Activated T-cell treated with anti-CD3 and anti-CD28 coated beads, Interleukin-2, amount 50 U/mL, for 72 hours (primary cell): ENCODE measurements around the gene RPS6KA3. TPM values are rescaled to one million over a fixed set of nuclear protein-coding genes. Genes with fewer than 3 reads are reported as not detected.

ENCODE experiments used
- ATAC-seq, 2 donors: fragments of 150-1000 bp; cut with Tn5 transposase; replicated peaks in 1 of 2; 2 replicates each; pipeline ENCODE4 v1.10.0; 2021; ENCODE audit warnings: moderate library complexity in 2 of 2, mild to moderate bottlenecking in 1 of 2
- DNase-seq, 2 donors: peaks; one replicate each; pipeline ENCODE4 v3.0.0; 2021 to 2022; ENCODE audit warnings: mixed read lengths in 1 of 2
- H3K27ac Mint-ChIP-seq: one replicate; pipeline ENCODE4 v1.8.0; 2022; ENCODE audit warnings: mild to moderate bottlenecking, moderate library complexity, mixed read lengths
- H3K27me3 Mint-ChIP-seq: one replicate; pipeline ENCODE4 v1.8.0; 2022; ENCODE audit warnings: low read depth, mixed read lengths
- H3K36me3 Mint-ChIP-seq, 2 donors: one replicate each; pipeline ENCODE4 v1.8.0; 2022; ENCODE audit warnings: mixed read lengths in 2 of 2, mild to moderate bottlenecking in 1 of 2; ENCODE audit not compliant: insufficient read depth in 2 of 2
- H3K4me1 Mint-ChIP-seq: one replicate; pipeline ENCODE4 v1.8.0; 2022; ENCODE audit warnings: low read depth, mixed read lengths
- H3K4me3 Mint-ChIP-seq, 2 donors: one replicate each; pipeline ENCODE4 v1.8.0; 2022; ENCODE audit warnings: mild to moderate bottlenecking in 2 of 2, mixed read lengths in 2 of 2, moderate library complexity in 2 of 2
- H3K9me3 Mint-ChIP-seq, 2 donors: one replicate each; pipeline ENCODE4 v1.8.0; 2022; ENCODE audit warnings: mixed read lengths in 2 of 2
- total RNA-seq, 2 donors: library from RNA; stranded (reverse); gene quantifications; one replicate each; pipeline ENCODE4 v1.2.3, GENCODE V29; 2022

RPS6KA3 gene
- total RNA-seq, 2 donors from 2014 or later: 49.4 to 54.4 TPM

DNA sequence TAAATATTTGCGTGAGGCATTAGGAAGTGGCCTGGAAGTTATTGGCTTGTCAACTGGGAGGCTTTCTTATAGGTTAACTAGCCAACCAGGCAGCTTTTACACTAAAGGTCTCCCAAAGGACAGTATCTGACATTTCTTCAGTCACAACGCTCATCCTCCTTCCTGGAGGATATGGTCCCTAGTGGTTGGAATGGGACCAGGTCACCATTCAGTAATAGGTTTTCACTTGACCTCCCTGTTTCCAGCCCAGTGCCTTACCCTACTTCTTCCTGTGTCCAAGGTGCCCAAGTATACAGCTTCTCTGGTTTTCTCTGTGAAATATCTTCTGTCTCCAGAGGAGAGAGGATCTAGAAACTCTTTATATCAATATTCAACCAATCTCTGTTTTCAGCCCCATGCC lies 38.5 kb downstream of the RPS6KA3 start:
- no peak for DNase-seq
- Mint-ChIP-seq H3K27me3 (peaks cover 14% of the 10 kb centered on the region), H3K4me1 (peaks cover 22% of the 10 kb centered on the region), H3K4me3 (no peak overlapping the region), H3K36me3 (peaks cover 4 to 20% of the 10 kb centered on the region in 2 donors), H3K27ac (no peak overlapping the region), H3K9me3 (no peaks in the 10 kb centered on the region)
- ATAC-seq: no peak

DNA sequence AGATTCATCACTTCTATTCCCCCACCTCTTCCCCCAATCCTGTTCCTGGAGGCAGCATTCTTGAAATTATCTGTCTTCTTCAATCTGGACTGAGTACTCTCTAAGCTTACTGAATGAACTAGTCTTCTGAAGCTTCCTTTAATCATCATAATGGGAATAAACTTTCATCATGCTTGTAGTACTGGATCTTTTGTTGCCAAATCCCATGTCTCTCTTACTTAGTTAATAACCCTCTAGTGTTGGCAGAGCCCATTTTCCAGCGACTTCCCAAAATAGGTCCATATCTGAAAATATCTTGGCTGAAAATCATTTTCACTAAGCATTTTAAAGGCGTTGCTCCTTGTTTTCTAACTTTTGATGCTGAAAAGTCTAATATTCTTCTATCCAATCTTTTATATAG lies 39.6 kb downstream of the RPS6KA3 start:
- Mint-ChIP-seq H3K27me3 (peaks cover 14% of the 10 kb centered on the region), H3K4me3 (no peak overlapping the region), H3K36me3 (peaks cover 4 to 11% of the 10 kb centered on the region in 2 donors), H3K9me3 (no peaks in the 10 kb centered on the region), H3K27ac (no peak overlapping the region), H3K4me1 (peaks cover 23% of the 10 kb centered on the region)
- DNase-seq (no peak), ATAC-seq (no peak)

DNA sequence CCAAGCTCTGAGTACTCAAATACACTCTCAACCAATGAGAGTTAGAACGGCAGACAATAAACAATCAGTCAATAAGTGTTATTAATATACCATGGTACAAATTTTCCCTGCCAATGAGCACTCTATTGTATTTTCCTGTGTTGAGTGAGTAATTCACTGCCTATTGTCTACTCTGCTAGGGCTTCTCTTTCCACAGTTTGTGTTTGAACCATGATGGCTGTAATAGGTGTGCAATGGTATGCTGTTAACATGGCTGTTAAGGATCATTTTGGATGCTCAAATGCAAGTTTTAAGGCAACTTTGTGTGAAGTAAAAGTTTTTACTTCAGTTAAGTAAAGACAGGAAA lies 41.2 kb downstream of the RPS6KA3 start:
- peaks cover 3 to 8% of the 10 kb centered on the region in 2 donors for H3K36me3 Mint-ChIP-seq
- H3K4me1 Mint-ChIP-seq: peaks cover 31% of the 10 kb centered on the region
- no peaks in the 10 kb centered on the region for H3K9me3 Mint-ChIP-seq
- H3K27me3 Mint-ChIP-seq: peaks cover 14% of the 10 kb centered on the region
- ATAC-seq (no peak), DNase-seq (no peak)
- H3K27ac Mint-ChIP-seq: peak overlapping the region; percentile 72
- H3K4me3 Mint-ChIP-seq: peak overlapping the region in 1 of 2 donors; percentile 40

DNA sequence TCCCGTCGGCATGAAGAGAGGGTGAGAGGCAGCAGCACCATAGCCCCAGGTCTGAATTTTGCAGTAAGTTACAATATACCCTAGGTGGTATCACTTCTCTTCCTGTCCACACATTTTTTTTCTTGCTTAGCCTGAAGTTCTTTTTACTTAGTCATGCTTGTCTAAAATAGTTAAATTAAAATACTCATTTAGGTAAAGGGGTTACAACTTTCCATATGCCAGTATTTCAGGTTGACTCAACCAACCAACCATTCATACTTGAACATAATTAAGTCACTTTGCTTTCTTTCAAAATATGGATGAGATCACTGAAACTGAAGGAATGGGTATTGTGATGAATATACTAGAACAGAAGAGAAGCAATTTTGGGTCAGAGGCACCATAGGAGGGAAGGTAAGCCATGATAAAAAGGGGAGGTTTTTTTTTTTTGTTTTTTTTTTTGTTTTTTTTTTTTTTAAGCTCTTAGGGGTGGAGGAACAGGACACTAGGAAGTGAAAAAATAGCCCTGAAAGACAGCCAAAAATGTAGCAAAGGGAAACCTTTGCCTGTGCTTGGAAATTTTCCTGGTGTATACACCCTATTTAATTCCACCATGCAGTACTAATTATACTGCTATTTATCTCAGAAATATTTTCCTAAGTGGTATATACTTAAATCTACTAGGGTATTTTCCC lies 41.8 kb downstream of the RPS6KA3 start:
- ATAC-seq: peak; percentile 93 to 96
- H3K9me3 Mint-ChIP-seq: no peaks in the 10 kb centered on the region
- H3K4me1 Mint-ChIP-seq: peaks cover 36% of the 10 kb centered on the region
- H3K27me3 Mint-ChIP-seq: peaks cover 14% of the 10 kb centered on the region
- peak in 1 of 2 donors; percentile 3 for DNase-seq
- H3K27ac Mint-ChIP-seq: peak overlapping the region; percentile 66
- H3K4me3 Mint-ChIP-seq: peak overlapping the region; percentile 6 to 20
- H3K36me3 Mint-ChIP-seq: peaks cover 3 to 8% of the 10 kb centered on the region in 2 donors

GRCh38 chrX:20221902-20222301 lies 44.8 kb downstream of the RPS6KA3 start:
- ATAC-seq (no peak), DNase-seq (no peak)
- H3K36me3 Mint-ChIP-seq: peaks cover 1 to 2% of the 10 kb centered on the region in 2 donors
- peak overlapping the region; percentile 20 for H3K27ac Mint-ChIP-seq
- peaks cover 40% of the 10 kb centered on the region for H3K4me1 Mint-ChIP-seq
- H3K27me3 Mint-ChIP-seq: peaks cover 7% of the 10 kb centered on the region
- H3K9me3 Mint-ChIP-seq: no peaks in the 10 kb centered on the region
- H3K4me3 Mint-ChIP-seq: no peak overlapping the region

DNA sequence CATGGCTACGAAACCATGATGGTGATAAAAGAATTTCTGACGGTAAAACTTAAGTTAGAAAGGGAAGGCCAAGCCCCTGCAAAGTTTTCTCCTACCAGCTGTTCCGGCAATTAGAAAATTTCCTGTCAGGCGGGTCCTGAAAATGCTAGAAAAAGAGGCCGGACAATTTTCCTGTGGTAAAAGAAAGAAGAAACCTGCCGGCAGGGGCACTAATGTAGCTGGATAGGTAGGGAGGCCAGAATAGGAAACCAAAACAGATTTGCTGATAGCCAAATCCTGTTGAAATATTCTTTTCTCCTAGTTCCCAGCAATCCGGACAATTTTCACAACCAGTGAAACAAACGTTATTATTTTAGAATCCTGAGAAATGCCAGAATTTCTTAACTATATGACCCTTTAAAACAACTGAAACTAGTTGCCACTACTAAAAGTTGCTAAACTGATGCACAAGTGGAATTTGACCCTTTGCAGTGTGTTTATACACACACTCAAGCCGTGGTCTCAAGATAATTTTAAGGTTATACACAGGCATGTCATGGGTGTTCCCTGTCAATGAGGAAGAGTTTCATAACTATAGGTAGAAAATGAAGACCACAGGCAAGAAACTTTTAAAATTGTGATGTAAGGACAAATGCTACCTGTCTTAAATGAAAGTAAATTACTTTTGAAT lies 47.7 kb downstream of the RPS6KA3 start:
- H3K4me1 Mint-ChIP-seq: peaks cover 34% of the 10 kb centered on the region
- ATAC-seq: no peak

DNA sequence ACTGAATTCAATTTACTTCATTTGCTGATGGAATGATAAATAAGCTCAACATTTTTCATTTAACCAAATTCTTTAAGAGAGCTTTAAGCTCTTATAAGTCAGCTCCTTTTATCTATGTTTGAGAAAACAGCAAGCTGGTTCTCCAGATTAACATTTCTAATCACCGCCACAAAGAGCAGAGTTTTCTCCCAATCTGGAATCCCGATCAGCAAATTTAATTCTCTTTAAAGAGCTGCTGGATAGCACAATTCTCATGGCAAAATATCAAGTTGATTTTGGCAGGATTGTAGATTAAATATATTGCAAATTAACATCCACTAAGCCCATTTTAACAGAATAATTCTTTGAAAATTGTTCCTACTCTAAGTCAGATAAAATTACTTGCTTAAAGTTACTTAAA lies 48.8 kb downstream of the RPS6KA3 start:
- peaks cover 41% of the 10 kb centered on the region for H3K4me1 Mint-ChIP-seq

More for the DNA sequence above, 47.7 kb downstream of the RPS6KA3 start:
- H3K27me3 Mint-ChIP-seq: peaks cover 17% of the 10 kb centered on the region
- H3K4me3 Mint-ChIP-seq: peak overlapping the region in 1 of 2 donors; percentile 29
- no peak for DNase-seq
- no peak overlapping the region for H3K27ac Mint-ChIP-seq
- H3K36me3 Mint-ChIP-seq: peaks cover 0 to 7% of the 10 kb centered on the region in 2 donors
- no peaks in the 10 kb centered on the region for H3K9me3 Mint-ChIP-seq

GRCh38 chrX:20217271-20217670 lies 49.4 kb downstream of the RPS6KA3 start:
- Mint-ChIP-seq H3K27ac (no peak overlapping the region), H3K36me3 (peaks cover 0 to 8% of the 10 kb centered on the region in 2 donors), H3K4me3 (no peak overlapping the region), H3K27me3 (peaks cover 10% of the 10 kb centered on the region), H3K9me3 (no peaks in the 10 kb centered on the region), H3K4me1 (peaks cover 47% of the 10 kb centered on the region)
- DNase-seq (no peak), ATAC-seq (no peak)

More for the DNA sequence above, 48.8 kb downstream of the RPS6KA3 start:
- H3K9me3 Mint-ChIP-seq: no peaks in the 10 kb centered on the region
- H3K27ac Mint-ChIP-seq: no peak overlapping the region
- peaks cover 10% of the 10 kb centered on the region for H3K27me3 Mint-ChIP-seq
- peaks cover 0 to 8% of the 10 kb centered on the region in 2 donors for H3K36me3 Mint-ChIP-seq
- no peak for ATAC-seq
- no peak for DNase-seq
- H3K4me3 Mint-ChIP-seq: no peak overlapping the region

DNA sequence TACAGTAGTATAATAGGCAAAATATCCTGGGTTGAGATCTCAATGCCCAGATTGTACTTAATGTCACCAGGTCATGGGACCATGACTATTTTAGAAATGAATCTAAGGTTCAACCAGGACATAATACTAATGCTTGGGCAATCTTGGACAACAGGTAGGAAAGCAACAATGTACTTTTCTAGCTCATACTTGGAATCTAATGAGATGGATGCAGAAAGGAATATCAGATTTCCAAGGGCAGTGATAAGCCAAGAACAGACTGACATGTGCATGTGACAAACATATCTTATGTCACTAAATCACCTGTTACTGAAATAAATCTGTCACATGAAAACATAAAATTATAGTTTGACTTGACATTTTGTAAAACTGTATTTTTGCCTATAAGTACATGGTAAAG lies 51.1 kb downstream of the RPS6KA3 start:
- ATAC-seq (no peak), DNase-seq (no peak)
- Mint-ChIP-seq H3K9me3 (no peaks in the 10 kb centered on the region), H3K4me1 (peaks cover 43% of the 10 kb centered on the region), H3K36me3 (peaks cover 0 to 8% of the 10 kb centered on the region in 2 donors), H3K4me3 (no peak overlapping the region), H3K27me3 (peaks cover 10% of the 10 kb centered on the region), H3K27ac (no peak overlapping the region)

GRCh38 chrX:20212486-20213089 lies 54.1 kb downstream of the RPS6KA3 start:
- peaks cover 33% of the 10 kb centered on the region for H3K4me1 Mint-ChIP-seq
- ATAC-seq: peak; percentile 82 to 85

GRCh38 chrX:20211261-20211786 lies 55.4 kb downstream of the RPS6KA3 start:
- Mint-ChIP-seq H3K36me3 (peaks cover 2 to 8% of the 10 kb centered on the region in 2 donors), H3K27ac (no peak overlapping the region), H3K9me3 (no peaks in the 10 kb centered on the region), H3K4me1 (peaks cover 38% of the 10 kb centered on the region), H3K4me3 (no peak overlapping the region), H3K27me3 (peaks cover 7% of the 10 kb centered on the region)
- ATAC-seq (no peak), DNase-seq (no peak)

More at GRCh38 chrX:20212486-20213089, 54.1 kb downstream of the RPS6KA3 start:
- H3K36me3 Mint-ChIP-seq: peaks cover 0 to 6% of the 10 kb centered on the region in 2 donors
- H3K27ac Mint-ChIP-seq: no peak overlapping the region
- DNase-seq: no peak
- H3K4me3 Mint-ChIP-seq: peak overlapping the region in 1 of 2 donors; percentile 25
- peaks cover 10% of the 10 kb centered on the region for H3K27me3 Mint-ChIP-seq
- no peaks in the 10 kb centered on the region for H3K9me3 Mint-ChIP-seq

DNA sequence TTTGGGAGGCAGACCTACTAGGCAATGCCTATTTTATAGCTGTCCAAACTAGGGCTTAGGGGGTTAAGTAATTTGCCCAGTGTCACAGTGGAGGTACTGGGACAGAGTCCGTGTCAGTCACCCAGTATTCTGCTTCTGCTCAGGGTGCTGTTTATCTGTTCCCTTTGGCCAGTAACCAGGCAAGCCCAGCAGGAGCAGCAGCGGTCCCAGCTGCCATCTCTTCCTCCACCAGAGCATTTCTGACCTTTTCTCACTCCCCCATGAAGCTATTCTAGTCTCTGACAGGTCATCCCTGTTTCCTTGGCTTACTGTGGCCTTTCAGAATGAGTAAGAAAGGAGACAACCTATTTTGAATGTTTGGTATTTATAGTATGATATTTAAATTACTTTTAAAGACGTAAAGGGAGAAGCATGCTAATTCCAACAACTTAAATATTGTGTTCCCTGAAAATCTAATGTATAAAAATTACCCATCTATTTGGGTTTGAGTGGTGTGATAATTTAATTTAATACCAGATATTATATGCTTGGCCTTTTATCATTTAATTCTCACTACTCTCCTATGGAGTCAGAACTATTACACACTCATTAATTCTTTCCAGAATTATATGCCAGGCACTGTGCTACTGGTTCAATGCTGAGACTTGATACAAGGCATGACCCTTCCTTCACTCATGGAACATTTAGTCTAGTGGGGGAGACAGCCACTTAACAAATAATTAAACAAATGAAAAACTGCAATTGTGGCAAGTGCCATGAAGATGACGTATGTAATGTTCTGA lies 60.6 kb downstream of the RPS6KA3 start:
- Mint-ChIP-seq H3K27ac (peak overlapping the region; percentile 86), H3K4me3 (no peak overlapping the region), H3K36me3 (peaks cover 4 to 10% of the 10 kb centered on the region in 2 donors), H3K9me3 (no peaks in the 10 kb centered on the region), H3K4me1 (peaks cover 24% of the 10 kb centered on the region), H3K27me3 (no peaks in the 10 kb centered on the region)
- peak in 1 of 2 donors; percentile 56 for ATAC-seq
- no peak for DNase-seq
